Stimulated activated naive CD8-positive, alpha-beta T cell treated with anti-CD3 and anti-CD28 coated beads, Interleukin-15, Interleukin-2, amounts not matched to agents 100 ng/mL and 50 ng/mL, for 24 hours (primary cell): ENCODE measurements around the gene LMO2.
A peak's percentile ranks its signal among the peaks of the same experiment; 100 is the strongest.

ENCODE experiments used
- H3K27ac Mint-ChIP-seq: one replicate; pipeline ENCODE4 v1.8.0; 2021; ENCODE audit warnings: mild to moderate bottlenecking, mixed read lengths
- H3K27me3 Mint-ChIP-seq: one replicate; pipeline ENCODE4 v1.8.0; 2021; ENCODE audit warnings: mixed read lengths
- H3K36me3 Mint-ChIP-seq: one replicate; pipeline ENCODE4 v1.8.0; 2021; ENCODE audit warnings: low read depth, mixed read lengths
- H3K4me1 Mint-ChIP-seq: one replicate; pipeline ENCODE4 v1.8.0; 2021; ENCODE audit warnings: low read depth, mixed read lengths
- H3K4me3 Mint-ChIP-seq: one replicate; pipeline ENCODE4 v1.8.0; 2021; ENCODE audit warnings: mild to moderate bottlenecking, mixed read lengths
- H3K9me3 Mint-ChIP-seq: one replicate; pipeline ENCODE4 v1.8.0; 2021; ENCODE audit warnings: mixed read lengths

The LMO2 gene

GRCh38 chr11:33867561-33867960 is 24.3 kb downstream of the LMO2 start:
- H3K27me3 Mint-ChIP-seq, result peaks cover 74% of the 10 kb centered on the region
- H3K4me1 Mint-ChIP-seq, result peaks cover 24% of the 10 kb centered on the region
- H3K27ac Mint-ChIP-seq, result no peak overlapping the region
- H3K36me3 Mint-ChIP-seq, result no peaks in the 10 kb centered on the region
- peak overlapping the region; percentile 65 for H3K4me3 Mint-ChIP-seq
- H3K9me3 Mint-ChIP-seq, result no peaks in the 10 kb centered on the region

DNA sequence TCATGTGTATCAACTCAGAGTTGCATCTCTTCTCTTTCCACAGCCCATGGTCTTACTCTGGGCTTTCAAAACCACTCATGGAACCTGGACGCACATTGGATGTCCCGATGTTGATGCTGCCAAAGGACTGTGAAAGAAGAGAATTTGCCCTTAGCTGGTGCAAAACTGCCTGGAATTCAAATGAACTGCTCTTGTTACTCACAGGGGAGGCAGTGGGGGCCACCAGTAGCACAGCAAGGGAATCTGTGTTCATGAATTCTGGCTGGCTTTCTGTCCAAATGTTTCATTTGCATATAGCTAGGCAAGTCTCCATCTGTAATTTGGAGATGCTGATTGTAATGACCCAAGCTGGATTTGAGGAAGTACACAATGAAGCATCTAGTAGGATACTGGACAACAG is 24.9 kb downstream of the LMO2 start:
- H3K4me1 Mint-ChIP-seq, result peaks cover 24% of the 10 kb centered on the region
- H3K36me3 Mint-ChIP-seq, result no peaks in the 10 kb centered on the region
- peaks cover 72% of the 10 kb centered on the region for H3K27me3 Mint-ChIP-seq
- no peak overlapping the region for H3K27ac Mint-ChIP-seq
- no peaks in the 10 kb centered on the region for H3K9me3 Mint-ChIP-seq
- no peak overlapping the region for H3K4me3 Mint-ChIP-seq

GRCh38 chr11:33864479-33864878 is 27.4 kb downstream of the LMO2 start:
- Mint-ChIP-seq H3K36me3 (no peaks in the 10 kb centered on the region), H3K4me3 (no peak overlapping the region), H3K27ac (no peak overlapping the region), H3K27me3 (peaks cover 64% of the 10 kb centered on the region), H3K9me3 (no peaks in the 10 kb centered on the region), H3K4me1 (peaks cover 13% of the 10 kb centered on the region)

- peaks cover 12% of the 10 kb centered on the region for H3K4me1 Mint-ChIP-seq
- peaks cover 72% of the 10 kb centered on the region for H3K27me3 Mint-ChIP-seq
- H3K4me3 Mint-ChIP-seq, result no peak overlapping the region
- H3K27ac Mint-ChIP-seq, result no peak overlapping the region
- no peaks in the 10 kb centered on the region for H3K36me3 Mint-ChIP-seq
- no peaks in the 10 kb centered on the region for H3K9me3 Mint-ChIP-seq
Measured at GRCh38 chr11:33863418-33864172, 28.3 kb downstream of the LMO2 start.

DNA sequence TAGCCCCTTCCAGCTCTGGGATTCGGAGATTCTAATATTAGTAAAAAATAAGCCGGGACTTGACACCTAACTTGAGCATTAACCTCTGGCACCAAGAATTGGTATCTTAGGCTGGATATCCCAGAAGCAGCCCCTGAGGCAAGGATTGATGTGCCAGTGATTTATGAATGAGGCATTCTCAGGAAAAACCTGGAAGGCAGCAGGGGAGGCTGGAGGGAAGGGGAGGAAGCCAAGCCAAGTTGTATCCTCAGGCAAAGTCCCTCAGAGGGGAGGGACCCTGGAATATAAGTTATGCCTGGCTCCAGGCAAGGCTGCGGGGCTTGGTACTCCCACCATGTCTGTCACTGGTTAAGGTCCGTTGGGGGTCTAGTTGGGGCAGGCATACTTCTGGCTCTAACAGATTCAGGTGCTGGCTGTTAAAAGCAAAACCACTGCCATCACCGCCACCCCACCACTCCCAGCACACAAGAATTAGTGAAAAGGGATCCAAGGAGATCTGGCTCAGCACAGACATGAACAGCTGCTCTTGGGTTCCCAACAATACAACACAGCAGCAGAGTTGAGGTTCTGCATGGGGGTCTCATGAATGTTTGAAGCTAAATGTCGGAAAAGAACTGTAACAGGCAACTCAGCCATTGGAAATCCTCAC is 29.8 kb downstream of the LMO2 start:
- no peaks in the 10 kb centered on the region for H3K4me1 Mint-ChIP-seq
- H3K27me3 Mint-ChIP-seq, result peaks cover 69% of the 10 kb centered on the region
- no peak overlapping the region for H3K4me3 Mint-ChIP-seq
- H3K36me3 Mint-ChIP-seq, result no peaks in the 10 kb centered on the region
- no peaks in the 10 kb centered on the region for H3K9me3 Mint-ChIP-seq
- H3K27ac Mint-ChIP-seq, result no peak overlapping the region

DNA sequence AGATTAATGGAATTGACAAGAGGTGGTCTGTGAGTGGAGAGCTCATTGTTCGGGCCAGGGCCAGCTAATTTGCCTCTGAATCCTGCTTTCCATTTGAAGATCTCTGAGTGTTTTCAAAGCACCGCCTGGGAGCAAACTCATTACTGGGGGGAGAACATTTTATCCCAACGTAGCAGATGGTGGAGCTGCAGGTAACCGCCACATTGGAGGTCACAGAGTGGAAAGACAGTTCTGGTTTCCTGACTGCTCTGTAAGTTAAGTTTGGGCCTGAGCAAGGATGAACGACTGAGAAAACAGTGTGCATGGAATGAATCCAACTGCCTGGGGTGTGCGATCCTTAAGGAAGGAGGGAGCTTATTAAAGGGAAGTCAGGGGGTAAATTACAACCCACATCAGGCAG is 30.5 kb downstream of the LMO2 start:
- Mint-ChIP-seq H3K4me1 (no peaks in the 10 kb centered on the region), H3K27ac (no peak overlapping the region), H3K9me3 (no peaks in the 10 kb centered on the region), H3K27me3 (peaks cover 71% of the 10 kb centered on the region), H3K36me3 (no peaks in the 10 kb centered on the region), H3K4me3 (no peak overlapping the region)

DNA sequence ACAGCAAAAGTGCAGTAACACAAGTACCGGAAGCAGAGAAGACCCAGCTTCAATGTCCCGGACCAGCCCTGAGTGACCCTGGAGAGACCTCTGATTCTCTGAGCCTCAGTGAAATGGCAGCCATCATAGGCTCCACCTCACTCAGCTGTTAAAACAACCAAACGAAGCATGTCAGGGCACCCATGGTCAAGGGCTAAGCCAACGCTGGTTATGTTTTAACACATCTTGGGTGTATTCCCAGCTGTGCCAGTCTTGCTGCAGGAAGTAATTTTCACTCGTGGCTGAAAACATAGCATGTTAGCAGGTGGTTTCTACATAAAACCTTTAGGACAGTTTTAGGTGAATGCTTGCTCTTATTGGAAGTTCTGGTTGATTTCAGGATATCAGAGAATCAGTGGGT is 30.9 kb downstream of the LMO2 start:
- no peak overlapping the region for H3K4me3 Mint-ChIP-seq
- no peaks in the 10 kb centered on the region for H3K36me3 Mint-ChIP-seq
- H3K27me3 Mint-ChIP-seq, result peaks cover 71% of the 10 kb centered on the region
- no peaks in the 10 kb centered on the region for H3K4me1 Mint-ChIP-seq
- H3K27ac Mint-ChIP-seq, result no peak overlapping the region
- H3K9me3 Mint-ChIP-seq, result no peaks in the 10 kb centered on the region

- Mint-ChIP-seq H3K9me3 (no peaks in the 10 kb centered on the region), H3K27me3 (peaks cover 67% of the 10 kb centered on the region), H3K27ac (no peak overlapping the region)
Measured at GRCh38 chr11:33859306-33859705, 32.6 kb downstream of the LMO2 start.

GRCh38 chr11:33857933-33858371 is 33.9 kb downstream of the LMO2 start:
- Mint-ChIP-seq H3K4me1 (no peaks in the 10 kb centered on the region), H3K4me3 (no peak overlapping the region), H3K36me3 (no peaks in the 10 kb centered on the region), H3K27ac (no peak overlapping the region), H3K9me3 (no peaks in the 10 kb centered on the region), H3K27me3 (peaks cover 64% of the 10 kb centered on the region)

More at GRCh38 chr11:33859306-33859705, 32.6 kb downstream of the LMO2 start:
- no peaks in the 10 kb centered on the region for H3K36me3 Mint-ChIP-seq
- no peak overlapping the region for H3K4me3 Mint-ChIP-seq
- no peaks in the 10 kb centered on the region for H3K4me1 Mint-ChIP-seq

DNA sequence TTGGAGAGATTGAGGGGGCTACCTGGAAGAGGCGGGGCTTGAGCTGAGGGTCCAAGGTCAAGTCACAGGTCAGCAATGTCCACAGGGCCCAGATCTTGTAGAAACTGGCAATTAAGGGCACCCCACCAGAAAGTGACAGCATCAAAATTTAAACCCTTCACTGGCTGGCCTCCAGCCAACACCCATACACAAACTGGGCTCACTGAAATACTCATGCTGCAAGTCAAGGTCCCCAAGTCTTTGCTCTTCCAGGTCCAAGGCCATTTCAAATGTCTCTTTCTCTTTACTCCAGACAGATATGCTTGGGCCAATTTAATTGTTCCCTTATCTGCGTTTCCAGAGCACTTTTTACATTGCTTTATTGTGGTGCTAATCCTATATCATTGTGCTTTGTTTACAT is 36.4 kb downstream of the LMO2 start:
- no peaks in the 10 kb centered on the region for H3K36me3 Mint-ChIP-seq
- no peaks in the 10 kb centered on the region for H3K4me1 Mint-ChIP-seq
- H3K4me3 Mint-ChIP-seq, result no peak overlapping the region
- H3K27ac Mint-ChIP-seq, result no peak overlapping the region
- H3K9me3 Mint-ChIP-seq, result no peaks in the 10 kb centered on the region
- peaks cover 58% of the 10 kb centered on the region for H3K27me3 Mint-ChIP-seq

DNA sequence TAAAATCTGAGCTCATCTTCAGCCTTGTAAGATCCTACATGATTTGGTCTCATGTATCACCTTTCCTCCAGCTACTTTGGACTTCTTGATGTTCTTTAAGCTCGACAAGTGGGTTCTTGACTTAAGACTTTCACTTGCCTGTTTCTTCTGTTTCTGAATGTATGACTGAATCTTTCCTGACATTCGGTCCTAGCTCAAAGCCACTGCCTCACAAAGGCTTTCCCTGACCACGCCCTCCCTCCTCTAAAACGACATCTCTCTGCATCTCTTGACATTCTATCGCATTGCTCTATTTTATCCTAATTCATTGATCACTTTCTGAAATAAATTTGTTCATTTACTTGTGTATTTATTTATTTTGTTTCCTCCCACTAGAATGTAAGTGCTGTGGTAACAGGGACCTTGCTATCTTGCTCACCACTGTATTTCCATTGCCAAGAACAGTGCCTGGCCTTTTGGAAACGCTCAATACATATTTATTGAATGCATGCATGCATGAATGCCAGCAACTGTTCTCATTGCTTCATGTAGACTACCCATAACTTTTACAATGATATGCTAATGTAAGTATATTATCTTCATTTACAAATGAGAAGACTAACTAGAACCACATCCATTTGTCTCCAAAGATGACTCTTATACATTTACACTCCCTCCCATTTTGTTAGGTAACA is 43.0 kb downstream of the LMO2 start:
- H3K36me3 Mint-ChIP-seq, result no peaks in the 10 kb centered on the region
- no peak overlapping the region for H3K27ac Mint-ChIP-seq
- no peak overlapping the region for H3K4me3 Mint-ChIP-seq
- H3K4me1 Mint-ChIP-seq, result no peaks in the 10 kb centered on the region
- H3K27me3 Mint-ChIP-seq, result peaks cover 41% of the 10 kb centered on the region
- H3K9me3 Mint-ChIP-seq, result no peaks in the 10 kb centered on the region

DNA sequence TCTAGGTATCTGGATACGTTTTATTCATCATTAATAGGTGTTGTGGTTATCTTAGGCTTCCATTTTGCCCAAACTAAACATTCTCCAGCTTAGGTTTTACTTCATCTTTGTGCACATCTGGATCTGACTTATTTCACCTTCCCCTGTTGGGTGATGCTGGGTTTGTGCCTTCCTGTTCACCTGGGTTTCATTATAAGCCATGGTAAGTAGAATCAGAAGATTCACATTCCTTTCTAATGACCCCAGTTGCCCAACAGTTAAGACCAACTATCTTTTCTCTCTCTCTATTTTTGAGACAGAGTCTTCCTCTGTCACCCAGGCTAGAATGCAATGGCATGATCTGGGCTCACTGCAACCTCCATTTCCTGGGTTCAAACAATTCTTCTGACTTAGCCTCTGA is 44.6 kb downstream of the LMO2 start:
- peaks cover 37% of the 10 kb centered on the region for H3K27me3 Mint-ChIP-seq
- H3K36me3 Mint-ChIP-seq, result no peaks in the 10 kb centered on the region
- H3K4me1 Mint-ChIP-seq, result no peaks in the 10 kb centered on the region
- no peak overlapping the region for H3K4me3 Mint-ChIP-seq
- H3K9me3 Mint-ChIP-seq, result no peaks in the 10 kb centered on the region
- H3K27ac Mint-ChIP-seq, result no peak overlapping the region

- H3K4me3 Mint-ChIP-seq, result no peak overlapping the region
- no peaks in the 10 kb centered on the region for H3K4me1 Mint-ChIP-seq
- no peak overlapping the region for H3K27ac Mint-ChIP-seq
- peaks cover 41% of the 10 kb centered on the region for H3K27me3 Mint-ChIP-seq
- H3K9me3 Mint-ChIP-seq, result no peaks in the 10 kb centered on the region
- H3K36me3 Mint-ChIP-seq, result no peaks in the 10 kb centered on the region
Measured at GRCh38 chr11:33844236-33844635, 47.6 kb downstream of the LMO2 start.

DNA sequence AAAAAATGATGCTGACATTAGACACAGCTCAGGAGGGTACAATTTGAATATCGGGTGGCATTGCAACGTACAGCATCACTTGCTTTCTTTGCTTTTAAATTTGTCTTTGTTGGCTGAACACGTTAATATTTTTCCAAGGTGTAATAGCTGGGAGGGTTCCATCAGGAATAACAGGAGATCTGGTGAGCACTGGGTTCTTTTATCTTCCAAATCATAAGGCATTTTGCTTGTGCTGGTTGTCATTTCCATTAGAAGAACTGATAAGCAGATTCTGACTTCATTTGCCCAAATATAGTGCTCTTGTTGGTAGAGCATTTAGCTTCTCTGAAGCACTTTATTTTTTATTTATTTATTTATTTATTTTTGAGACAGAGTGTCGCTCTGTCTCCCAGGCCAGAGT is 48.9 kb downstream of the LMO2 start:
- no peaks in the 10 kb centered on the region for H3K36me3 Mint-ChIP-seq
- no peak overlapping the region for H3K4me3 Mint-ChIP-seq
- no peak overlapping the region for H3K27ac Mint-ChIP-seq
- no peaks in the 10 kb centered on the region for H3K9me3 Mint-ChIP-seq
- H3K4me1 Mint-ChIP-seq, result no peaks in the 10 kb centered on the region
- H3K27me3 Mint-ChIP-seq, result peaks cover 37% of the 10 kb centered on the region

GRCh38 chr11:33842236-33842915 is 49.5 kb downstream of the LMO2 start:
- Mint-ChIP-seq H3K27me3 (peaks cover 36% of the 10 kb centered on the region), H3K9me3 (no peaks in the 10 kb centered on the region), H3K4me1 (no peaks in the 10 kb centered on the region), H3K27ac (no peak overlapping the region), H3K36me3 (no peaks in the 10 kb centered on the region), H3K4me3 (no peak overlapping the region)
